ENCODE measurements around the gene NOX5.

Gene NOX5

GRCh38 chr15:69081310-69082004 lies 67.0 kb downstream of the NOX5 start:
- no peak for DNase-seq

- DNase-seq, result no peak
These were observed 67.6 kb downstream of the NOX5 start for GRCh38 chr15:69082021-69082502.

GRCh38 chr15:69082554-69082953 lies 68.1 kb downstream of the NOX5 start:
- no peak for DNase-seq

GRCh38 chr15:69084404-69085030 lies 70.0 kb downstream of the NOX5 start:
- no peak for DNase-seq

- no peak for DNase-seq
These were observed 71.0 kb downstream of the NOX5 start for GRCh38 chr15:69085325-69086081.

GRCh38 chr15:69086427-69087204 lies 72.1 kb downstream of the NOX5 start:
- DNase-seq, result no peak

GRCh38 chr15:69087366-69087976 lies 73.0 kb downstream of the NOX5 start:
- DNase-seq, result no peak

GRCh38 chr15:69088300-69088965 lies 73.9 kb downstream of the NOX5 start:
- no peak for DNase-seq

- no peak for DNase-seq
These were observed 74.8 kb downstream of the NOX5 start for GRCh38 chr15:69089258-69089657.

- DNase-seq, result no peak
These were observed 75.9 kb downstream of the NOX5 start for GRCh38 chr15:69090197-69090948.

GRCh38 chr15:69091654-69092053 lies 77.2 kb downstream of the NOX5 start:
- DNase-seq, result no peak

- no peak for DNase-seq
These were observed 77.7 kb downstream of the NOX5 start for GRCh38 chr15:69092159-69092558.

- DNase-seq, result no peak
These were observed 78.6 kb downstream of the NOX5 start for GRCh38 chr15:69093127-69093526.

- DNase-seq, result no peak
These were observed 79.1 kb downstream of the NOX5 start for GRCh38 chr15:69093614-69094013.

- DNase-seq, result no peak
These were observed 79.8 kb downstream of the NOX5 start for GRCh38 chr15:69094124-69094921.

GRCh38 chr15:69095274-69095673 lies 80.8 kb downstream of the NOX5 start:
- DNase-seq, result no peak

- no peak for DNase-seq
These were observed 81.7 kb downstream of the NOX5 start for GRCh38 chr15:69096196-69096595.

- no peak for DNase-seq
These were observed 82.1 kb downstream of the NOX5 start for GRCh38 chr15:69096626-69097025.

- DNase-seq, result no peak
These were observed 84.3 kb downstream of the NOX5 start for GRCh38 chr15:69098771-69099170.

GRCh38 chr15:69099941-69100340 lies 85.4 kb downstream of the NOX5 start:
- no peak for DNase-seq

Data from right kidney (tissue), 1 donor.